GM12892 (cell line): ENCODE results near the gene NEU4.

Source experiments
- POLR2A ChIP-seq: IDR thresholded peaks from 2 replicates; pipeline ENCODE4 v1.6.1; 2011; ENCODE audit warnings: low read depth, low read length, control low read depth
- POLR2AphosphoS5 ChIP-seq: IDR thresholded peaks from 2 replicates; pipeline ENCODE4 v1.6.1; 2011; ENCODE audit warnings: low read depth, low read length, control low read depth

GRCh38 chr2:241768251-241768711 is 40.7 kb upstream of the NEU4 start:
- TF ChIP-seq POLR2A (no peak), POLR2AphosphoS5 (no peak)
